HepG2 (cell line): ENCODE measurements around the gene NOTUM. TPM values are rescaled to one million over a fixed set of nuclear protein-coding genes. Genes with fewer than 3 reads are reported as not detected.

Experiments used
- ATF6 ChIP-seq: sonication (generic); formaldehyde crosslinking; conservative IDR thresholded peaks from 2 replicates; pipeline ENCODE4 v1.4.0; 2020; ENCODE audit warnings: missing genetic modification reagents
- CERS6 ChIP-seq: sonication (generic); formaldehyde crosslinking; IDR thresholded peaks from 2 replicates; pipeline ENCODE4 v1.5.0; 2020; ENCODE audit warnings: missing genetic modification reagents
- KDM5A ChIP-seq: fragments of 200-600 bp; sonication (generic); IDR thresholded peaks from 2 replicates; pipeline ENCODE4 v1.7.0; 2018; ENCODE audit warnings: antibody characterized with exemption, mild to moderate bottlenecking, low read length, borderline replicate concordance
- MNT ChIP-seq: fragments of 450-650 bp; IDR thresholded peaks from 2 replicates; pipeline ENCODE4 v1.6.1; 2016
- NFIC ChIP-seq: IDR thresholded peaks from 2 replicates; pipeline ENCODE4 v1.6.1; 2012; ENCODE audit warnings: mild to moderate bottlenecking, low read length, inconsistent platforms
- PHF21A ChIP-seq: sonication (generic); formaldehyde crosslinking; IDR thresholded peaks from 2 replicates; pipeline ENCODE4 v1.5.0; 2020; ENCODE audit warnings: mild to moderate bottlenecking, missing genetic modification reagents
- REL ChIP-seq: sonication (generic); formaldehyde crosslinking; conservative IDR thresholded peaks from 2 replicates; pipeline ENCODE4 v1.8.0; 2022; ENCODE audit warnings: mild to moderate bottlenecking, missing genetic modification reagents, moderate library complexity
- SP5 ChIP-seq: IDR thresholded peaks from 2 replicates; pipeline ENCODE4 v1.6.1; 2016; ENCODE audit warnings: low read depth, borderline replicate concordance
- SRSF4 ChIP-seq: fragments of 200-400 bp; formaldehyde crosslinking; IDR thresholded peaks from one replicate; pipeline ENCODE4 v1.6.1; 2018; ENCODE audit warnings: mild to moderate bottlenecking, low read depth, low read length, moderate library complexity; ENCODE audit not compliant: poor library complexity, severe bottlenecking
- STAT6 ChIP-seq: sonication (generic); formaldehyde crosslinking; IDR thresholded peaks from 2 replicates; pipeline ENCODE4 v1.4.0; 2020; ENCODE audit warnings: missing genetic modification reagents, mild to moderate bottlenecking, borderline replicate concordance
- ZFP37 ChIP-seq: sonication (generic); formaldehyde crosslinking; IDR thresholded peaks from 2 replicates; pipeline ENCODE4 v1.4.0; 2020; ENCODE audit warnings: missing genetic modification reagents, borderline replicate concordance
- ZKSCAN8 ChIP-seq: IDR thresholded peaks from 2 replicates; pipeline ENCODE4 v1.6.1; 2016; ENCODE audit warnings: borderline replicate concordance, missing genetic modification reagents, missing compliant biosample characterization
- ZNF256 ChIP-seq: sonication (generic); formaldehyde crosslinking; conservative IDR thresholded peaks from 2 replicates; pipeline ENCODE4 v1.4.0; 2020; ENCODE audit warnings: missing genetic modification reagents
- ZNF501 ChIP-seq: sonication (generic); formaldehyde crosslinking; IDR thresholded peaks from 2 replicates; pipeline ENCODE4 v1.5.1; 2020; ENCODE audit warnings: mild to moderate bottlenecking, moderate library complexity, missing genetic modification reagents
- ZNF713 ChIP-seq: sonication (generic); formaldehyde crosslinking; IDR thresholded peaks from 2 replicates; pipeline ENCODE4 v1.4.0; 2020; ENCODE audit warnings: mild to moderate bottlenecking, missing genetic modification reagents
- polyA plus RNA-seq, 8 experiments: library from polyadenylated mRNA; depleted of rRNA in 3 of 8; stranded (reverse) in 7 of 8; unstranded in 1 of 8; fragments of >200 nt; fragmentation: Illumina TruSeq in 4 of 8; extraction: Trizol in 4 of 8; gene quantifications; 2 replicates each; pipeline versions ENCODE4 v1.2.1 to v1.2.3, GENCODE V29; 2011 to 2016; ENCODE audit warnings: low read depth in 4 of 8, missing spikeins in 1 of 8, mixed read lengths in 1 of 8; ENCODE audit not compliant: insufficient read depth in 1 of 8
- total RNA-seq, 5 experiments: library from RNA; depleted of rRNA; stranded (reverse); fragments of >200 nt; fragmentation: Illumina TruSeq; extraction: Trizol; gene quantifications; 2 replicates each; pipeline ENCODE4 v1.2.3, GENCODE V29; 2016; ENCODE audit warnings: low read depth in 1 of 5

NOTUM gene
- total and polyA plus RNA-seq, 2 of the 13 experiments (the other 11 are each of a cell fraction or from before 2014, with no cell fraction given): 150 to 160 TPM

- no peak for TF ChIP-seq REL (CRISPR knock-in tag)
- peak; percentile 97 for TF ChIP-seq MNT
- TF ChIP-seq CERS6 (CRISPR knock-in tag): no peak
- TF ChIP-seq ZNF501 (CRISPR knock-in tag): peak; percentile 39; the same call in 1 of the 2 replicates
- no peak for TF ChIP-seq ZNF713 (CRISPR knock-in tag)
- no peak for TF ChIP-seq NFIC
- peak; percentile 82; the same call in 1 of the 2 replicates for TF ChIP-seq PHF21A
- no peak for TF ChIP-seq KDM5A
- TF ChIP-seq SRSF4: no peak
- peak; percentile 65; the same call in 1 of the 2 replicates for TF ChIP-seq ZKSCAN8
- peak; percentile 98 for TF ChIP-seq ZFP37
- TF ChIP-seq SP5: peak; percentile 98
- TF ChIP-seq STAT6 (CRISPR knock-in tag): 0 out of 2 replicates have a peak, but pooled peaks have one; percentile 58
- TF ChIP-seq ATF6 (CRISPR knock-in tag): no peak
- peak; percentile 5; the same call in 1 of the 2 replicates for TF ChIP-seq ZNF256 (CRISPR knock-in tag)
Measured at GRCh38 chr17:81967533-81968395, 6.8 kb upstream of the NOTUM start (continued).
